K562 (cell line): ENCODE measurements around the gene SKIC8. TPM values are rescaled to one million over a fixed set of nuclear protein-coding genes. Genes with fewer than 3 reads are reported as not detected.
A peak's percentile ranks its signal among the peaks of the same experiment; 100 is the strongest.

ENCODE experiments used
- ATAC-seq: fragments of 200-7000 bp; cut with Tn5 transposase; 3 replicates; pipeline ENCODE4 v1.9.1; 2020; ENCODE audit warnings: moderate library complexity
- BruUV-seq: library from RNA; stranded (reverse); fragments of 400-500 nt; replicated peaks from 2 replicates; lab custom pipeline; 2021; lab: Mats Ljungman, UMichigan
- CTCF ChIA-PET: fragments of 300-600 bp; formaldehyde crosslinking; extraction: SDS; loops from one replicate; lab custom pipeline; 2021; ENCODE audit warnings: low intra/inter-chr PET ratio; lab: Yijun Ruan, JAX
- POLR2A ChIA-PET: fragments of 300-600, 350-650 bp; sonication (Branson Sonifier 250); formaldehyde crosslinking; extraction: SDS; loops from one replicate; lab custom pipeline; 2021; ENCODE audit warnings: antibody characterized with exemption, inconsistent platforms; lab: Yijun Ruan, JAX
- DNase-seq, 4 experiments: peaks; one replicate each; pipeline versions ENCODE4 v3.0.0 to v3.0.0-alpha.2; 2011 to 2018; ENCODE audit warnings: low spot score in 3 of 4, mixed read lengths in 3 of 4; ENCODE audit errors: extremely low read depth in 1 of 4
- FAIRE-seq: peaks from 2 replicates; lab custom pipeline; 2011; peaks lifted over from hg19 to GRCh38; lab: Jason Lieb, UNC
- H2AFZ ChIP-seq: 2 replicates; pipeline ENCODE4 v1.6.0; 2011; ENCODE audit warnings: low read depth, low read length, control low read depth, inconsistent platforms
- H3K27ac ChIP-seq: fragments of 200-600 bp; 3 replicates; pipeline ENCODE4 v1.8.0; 2011; ENCODE audit warnings: low read depth, mild to moderate bottlenecking, control low read depth, inconsistent platforms, low read length, moderate library complexity, mixed read lengths; ENCODE audit errors: extremely low read depth
- H3K27me3 ChIP-seq, 2 experiments: fragments of 300-600 bp in 1 of 2; 2 replicates in 1 of 2; 3 replicates in 1 of 2; pipeline versions ENCODE4 v1.6.0 to v1.8.0; 2011; ENCODE audit warnings: inconsistent platforms in 2 of 2, low read length in 2 of 2, mild to moderate bottlenecking in 1 of 2, mixed read lengths in 1 of 2, moderate library complexity in 1 of 2; ENCODE audit not compliant: control insufficient read depth in 2 of 2, insufficient read depth in 2 of 2
- H3K36me3 ChIP-seq: fragments of 300-600 bp; 3 replicates; pipeline ENCODE4 v1.8.0; 2011; ENCODE audit warnings: mild to moderate bottlenecking, low read length, inconsistent platforms; ENCODE audit not compliant: control insufficient read depth, insufficient read depth
- H3K4me1 ChIP-seq, 2 experiments: fragments of 200-600 bp in 1 of 2; replicated peaks in 1 of 2; 2 replicates in 1 of 2; 3 replicates in 1 of 2; pipeline versions ENCODE4 v1.5.1 to v1.8.0; 2011; ENCODE audit warnings: inconsistent platforms in 2 of 2, low read length in 2 of 2, mild to moderate bottlenecking in 1 of 2, mixed read lengths in 1 of 2, moderate library complexity in 1 of 2; ENCODE audit not compliant: control insufficient read depth in 2 of 2, insufficient read depth in 2 of 2
- H3K4me2 ChIP-seq: 2 replicates; pipeline ENCODE4 v1.6.1; 2011; ENCODE audit warnings: low read length, control low read depth, inconsistent platforms, mixed read lengths; ENCODE audit not compliant: insufficient read depth
- H3K4me3 ChIP-seq: fragments of 200-600 bp; sonication (generic), shearing (Covaris generic); 2 replicates; pipeline ENCODE4 v1.5.1; 2016; ENCODE audit warnings: control low read depth, inconsistent platforms
- H3K79me2 ChIP-seq: fragments of 200-600 bp; 3 replicates; pipeline ENCODE4 v1.8.0; 2011; ENCODE audit warnings: low read length, inconsistent platforms; ENCODE audit not compliant: control insufficient read depth, insufficient read depth
- H3K9ac ChIP-seq, 2 experiments: 2 replicates each; pipeline versions ENCODE4 v1.6.0 to v1.6.1; 2011; ENCODE audit warnings: low read depth in 2 of 2, low read length in 2 of 2, control low read depth in 1 of 2, inconsistent platforms in 1 of 2, mild to moderate bottlenecking in 1 of 2, mixed read lengths in 1 of 2; ENCODE audit not compliant: insufficient read depth in 1 of 2
- H3K9me1 ChIP-seq: one replicate; pipeline ENCODE4 v1.6.0; 2011; ENCODE audit warnings: inconsistent platforms, mild to moderate bottlenecking, low read length, moderate library complexity; ENCODE audit not compliant: control insufficient read depth, insufficient read depth
- H3K9me3 ChIP-seq: replicated peaks from 2 replicates; pipeline ENCODE4 v1.5.1; 2011; ENCODE audit warnings: low read depth, low read length, inconsistent platforms; ENCODE audit not compliant: control insufficient read depth, insufficient read depth
- H4K20me1 ChIP-seq: replicated peaks from 2 replicates; pipeline ENCODE4 v1.6.1; 2011; ENCODE audit warnings: low read length, inconsistent platforms, mixed read lengths; ENCODE audit not compliant: control insufficient read depth, insufficient read depth
- BCOR ChIP-seq: fragments of 450-650 bp; IDR thresholded peaks from 2 replicates; pipeline ENCODE4 v1.6.1; 2016
- CSDE1 ChIP-seq, 2 experiments: fragments of 450-650 bp; IDR thresholded peaks; 2 replicates each; pipeline ENCODE4 v1.6.1; 2016; ENCODE audit warnings: mild to moderate bottlenecking in 1 of 2
- KAT7 ChIP-seq: sonication (generic); formaldehyde crosslinking; IDR thresholded peaks from 2 replicates; pipeline ENCODE4 v1.8.0; 2022; ENCODE audit warnings: missing genetic modification reagents, mild to moderate bottlenecking, borderline replicate concordance
- SNIP1 ChIP-seq: fragments of 450-650 bp; IDR thresholded peaks from 2 replicates; pipeline ENCODE4 v1.7.1; 2017; ENCODE audit warnings: low read depth, mild to moderate bottlenecking
- ZNF778 ChIP-seq: fragments of 450-650 bp; formaldehyde crosslinking; IDR thresholded peaks from 2 replicates; pipeline ENCODE4 v1.4.0; 2020; ENCODE audit warnings: mild to moderate bottlenecking, moderate library complexity
- in situ Hi-C: fragments of 300-500 bp; cut with MboI; formaldehyde crosslinking; loops from 4 replicates; pipeline ENCODE4 v1.15.0; 2018; ENCODE audit warnings: inconsistent platforms, mixed read lengths
- intact Hi-C: fragments of 100-400 bp; cut with micrococcal nuclease; formaldehyde crosslinking; loops from 2 replicates; pipeline ENCODE4 v1.14.2; 2022
- polyA plus RNA-seq, 8 experiments: library from polyadenylated mRNA; depleted of rRNA in 4 of 8; stranded (reverse) in 5 of 8; unstranded in 3 of 8; fragments of >200 nt; fragmentation: Nextera tagmentation in 2 of 8; fragmentation: Illumina TruSeq in 1 of 8; extraction: Ambion mirVana in 2 of 8; extraction: Trizol in 1 of 8; gene quantifications; 2 replicates each; pipeline versions ENCODE4 v1.2.1 to v1.2.3, GENCODE V29; 2011 to 2014; ENCODE audit warnings: inconsistent platforms in 1 of 8, missing spikeins in 1 of 8
- total RNA-seq, 7 experiments: library from RNA; depleted of rRNA in 6 of 7; stranded (reverse); fragments of >200 nt in 6 of 7; fragmentation: Illumina TruSeq in 2 of 7; extraction: Trizol in 2 of 7; gene quantifications; 2 replicates each; pipeline versions ENCODE4 v1.2.1 to v1.2.3, GENCODE V29; 2011 to 2021; ENCODE audit warnings: low replicate concordance in 1 of 7
- TF ChIP-seq, protein P1 (sequence below): fragments of 450-650 bp; IDR thresholded peaks from 2 replicates; pipeline ENCODE4 v1.7.1; 2018; ENCODE audit warnings: mild to moderate bottlenecking, low read depth; ENCODE audit not compliant: partially characterized antibody

SKIC8 gene
- total and polyA plus RNA-seq, 9 of the 15 experiments (the other 6 are each of a cell fraction or from before 2014, with no cell fraction given), result 79.5 to 389 (median 146) TPM

GRCh38 chr15:78301326-78301725 is 1.9 kb upstream of the SKIC8 start:
- TF ChIP-seq BCOR (no peak), SNIP1 (no peak), ZNF778 (CRISPR knock-in tag) (no peak), CSDE1 (IDR thresholded peaks at IDR 0.05) (no peak), KAT7 (CRISPR knock-in tag) (no peak)
- TF ChIP-seq, protein P1, sequence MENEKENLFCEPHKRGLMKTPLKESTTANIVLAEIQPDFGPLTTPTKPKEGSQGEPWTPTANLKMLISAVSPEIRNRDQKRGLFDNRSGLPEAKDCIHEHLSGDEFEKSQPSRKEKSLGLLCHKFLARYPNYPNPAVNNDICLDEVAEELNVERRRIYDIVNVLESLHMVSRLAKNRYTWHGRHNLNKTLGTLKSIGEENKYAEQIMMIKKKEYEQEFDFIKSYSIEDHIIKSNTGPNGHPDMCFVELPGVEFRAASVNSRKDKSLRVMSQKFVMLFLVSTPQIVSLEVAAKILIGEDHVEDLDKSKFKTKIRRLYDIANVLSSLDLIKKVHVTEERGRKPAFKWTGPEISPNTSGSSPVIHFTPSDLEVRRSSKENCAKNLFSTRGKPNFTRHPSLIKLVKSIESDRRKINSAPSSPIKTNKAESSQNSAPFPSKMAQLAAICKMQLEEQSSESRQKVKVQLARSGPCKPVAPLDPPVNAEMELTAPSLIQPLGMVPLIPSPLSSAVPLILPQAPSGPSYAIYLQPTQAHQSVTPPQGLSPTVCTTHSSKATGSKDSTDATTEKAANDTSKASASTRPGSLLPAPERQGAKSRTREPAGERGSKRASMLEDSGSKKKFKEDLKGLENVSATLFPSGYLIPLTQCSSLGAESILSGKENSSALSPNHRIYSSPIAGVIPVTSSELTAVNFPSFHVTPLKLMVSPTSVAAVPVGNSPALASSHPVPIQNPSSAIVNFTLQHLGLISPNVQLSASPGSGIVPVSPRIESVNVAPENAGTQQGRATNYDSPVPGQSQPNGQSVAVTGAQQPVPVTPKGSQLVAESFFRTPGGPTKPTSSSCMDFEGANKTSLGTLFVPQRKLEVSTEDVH, result no peak
- no peaks in the 10 kb centered on the region for H3K9me1 ChIP-seq
- intact Hi-C loops (no loop called here), in situ Hi-C loops (no loop called here)
- peaks cover 35% of the 10 kb centered on the region for H3K79me2 ChIP-seq
- no peaks in the 10 kb centered on the region for H3K9me3 ChIP-seq
- peak overlapping the region in 1 of 2 experiments; percentile 71; a peak in 1 of 4 replicates for H3K9ac ChIP-seq
- no peak overlapping the region for H3K4me3 ChIP-seq
- BruUV-seq, result no TSS peak
- H3K4me1 ChIP-seq, result peaks cover 29 to 39% of the 10 kb centered on the region in 2 experiments
- H3K36me3 ChIP-seq, result peaks cover 10% of the 10 kb centered on the region; the same call in 1 of the 3 replicates
- no peaks in the 10 kb centered on the region for H4K20me1 ChIP-seq
- POLR2A ChIA-PET, result interaction anchor here (0.9 to 1.2 kb wide), 4 partner anchors 8 to 29 kb away, joined by 3 to 5 read pairs (median 4); no protein-coding TSS in a partner anchor
- no peaks in the 10 kb centered on the region for H3K27me3 ChIP-seq
- peak; percentile 29 for FAIRE-seq
- H3K4me2 ChIP-seq, result no peak overlapping the region; the same call in 1 of the 2 replicates
- no peak for ATAC-seq
- no peak for DNase-seq
- H2AFZ ChIP-seq, result peak overlapping the region; percentile 79
- H3K27ac ChIP-seq, result peak overlapping the region; percentile 38; the same call in 1 of the 3 replicates
- CTCF ChIA-PET, result no interaction called here
